ENCODE results near the gene JSRP1. TPM values are rescaled to one million over a fixed set of nuclear protein-coding genes. Genes with fewer than 3 reads are reported as not detected.
A peak's percentile ranks its signal among the peaks of the same experiment; 100 is the strongest.

The JSRP1 gene
- polyA plus RNA-seq, 1 of the 3 experiments (the other 2 are of a cell fraction) = 0.76 TPM

DNA sequence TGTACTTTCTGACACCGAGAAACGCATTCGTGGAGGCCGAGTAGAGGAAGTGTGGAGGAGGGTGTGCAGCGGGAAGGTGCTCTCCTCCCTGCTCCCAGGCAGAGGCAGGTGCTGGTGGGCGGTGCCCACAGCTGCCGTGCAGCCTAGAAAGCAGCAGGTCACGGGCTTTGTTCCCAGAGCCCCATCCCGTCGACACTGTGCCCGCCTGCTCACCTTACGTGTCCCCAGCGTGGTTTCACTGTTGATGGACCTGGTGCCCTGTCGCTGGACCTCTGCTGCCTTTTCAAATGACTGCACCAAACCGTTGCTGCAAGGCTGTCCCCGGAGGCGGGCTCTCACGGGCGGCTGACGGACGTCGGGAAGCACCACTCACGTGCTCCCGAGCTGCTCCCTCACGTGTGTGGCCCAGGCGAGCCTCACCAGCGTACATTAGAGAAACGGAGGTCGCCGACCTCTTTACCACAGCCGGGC, 40.9 kb downstream of the JSRP1 start:
- TF ChIP-seq, protein P1, sequence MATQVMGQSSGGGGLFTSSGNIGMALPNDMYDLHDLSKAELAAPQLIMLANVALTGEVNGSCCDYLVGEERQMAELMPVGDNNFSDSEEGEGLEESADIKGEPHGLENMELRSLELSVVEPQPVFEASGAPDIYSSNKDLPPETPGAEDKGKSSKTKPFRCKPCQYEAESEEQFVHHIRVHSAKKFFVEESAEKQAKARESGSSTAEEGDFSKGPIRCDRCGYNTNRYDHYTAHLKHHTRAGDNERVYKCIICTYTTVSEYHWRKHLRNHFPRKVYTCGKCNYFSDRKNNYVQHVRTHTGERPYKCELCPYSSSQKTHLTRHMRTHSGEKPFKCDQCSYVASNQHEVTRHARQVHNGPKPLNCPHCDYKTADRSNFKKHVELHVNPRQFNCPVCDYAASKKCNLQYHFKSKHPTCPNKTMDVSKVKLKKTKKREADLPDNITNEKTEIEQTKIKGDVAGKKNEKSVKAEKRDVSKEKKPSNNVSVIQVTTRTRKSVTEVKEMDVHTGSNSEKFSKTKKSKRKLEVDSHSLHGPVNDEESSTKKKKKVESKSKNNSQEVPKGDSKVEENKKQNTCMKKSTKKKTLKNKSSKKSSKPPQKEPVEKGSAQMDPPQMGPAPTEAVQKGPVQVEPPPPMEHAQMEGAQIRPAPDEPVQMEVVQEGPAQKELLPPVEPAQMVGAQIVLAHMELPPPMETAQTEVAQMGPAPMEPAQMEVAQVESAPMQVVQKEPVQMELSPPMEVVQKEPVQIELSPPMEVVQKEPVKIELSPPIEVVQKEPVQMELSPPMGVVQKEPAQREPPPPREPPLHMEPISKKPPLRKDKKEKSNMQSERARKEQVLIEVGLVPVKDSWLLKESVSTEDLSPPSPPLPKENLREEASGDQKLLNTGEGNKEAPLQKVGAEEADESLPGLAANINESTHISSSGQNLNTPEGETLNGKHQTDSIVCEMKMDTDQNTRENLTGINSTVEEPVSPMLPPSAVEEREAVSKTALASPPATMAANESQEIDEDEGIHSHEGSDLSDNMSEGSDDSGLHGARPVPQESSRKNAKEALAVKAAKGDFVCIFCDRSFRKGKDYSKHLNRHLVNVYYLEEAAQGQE (IDR thresholded peaks at IDR 0.05; ENCODE audit: low read depth, low read length) = no peak
- TF ChIP-seq, protein P2, sequence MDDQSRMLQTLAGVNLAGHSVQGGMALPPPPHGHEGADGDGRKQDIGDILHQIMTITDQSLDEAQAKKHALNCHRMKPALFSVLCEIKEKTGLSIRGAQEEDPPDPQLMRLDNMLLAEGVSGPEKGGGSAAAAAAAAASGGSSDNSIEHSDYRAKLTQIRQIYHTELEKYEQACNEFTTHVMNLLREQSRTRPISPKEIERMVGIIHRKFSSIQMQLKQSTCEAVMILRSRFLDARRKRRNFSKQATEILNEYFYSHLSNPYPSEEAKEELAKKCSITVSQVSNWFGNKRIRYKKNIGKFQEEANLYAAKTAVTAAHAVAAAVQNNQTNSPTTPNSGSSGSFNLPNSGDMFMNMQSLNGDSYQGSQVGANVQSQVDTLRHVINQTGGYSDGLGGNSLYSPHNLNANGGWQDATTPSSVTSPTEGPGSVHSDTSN (IDR thresholded peaks at IDR 0.05) = peak; percentile 34; the same call in 1 of the 2 replicates
- Histone ChIP-seq H3K4me2 (no peak overlapping the region), H3K9ac (no peak overlapping the region), H3K4me1 (ENCODE audit: control insufficient read depth in 1 of 2, insufficient read depth in 2 of 2, low read depth in 1 of 2, low read length in 1 of 2) (peaks cover 0 to 5% of the 10 kb centered on the region in 2 experiments; a peak in 1 of 4 replicates), H3K4me3 (ENCODE audit: low read depth in 2 of 2, low read length in 1 of 2) (no peak overlapping the region), H3K36me3 (replicated peaks in 1 of 2; ENCODE audit: control insufficient read depth in 1 of 2, insufficient read depth in 2 of 2, low read length in 1 of 2) (peaks cover 4 to 75% of the 10 kb centered on the region in 2 experiments), H3K27me3 (ENCODE audit: insufficient read depth) (no peaks in the 10 kb centered on the region), H2AFZ (ENCODE audit: low read depth) (no peak overlapping the region), H4K20me1 (ENCODE audit: insufficient read depth) (no peaks in the 10 kb centered on the region), H3F3A (replicated peaks; ENCODE audit: insufficient read depth) (no peaks in the 10 kb centered on the region), H3K27ac (ENCODE audit: low read depth in 2 of 2, low read length in 1 of 2) (no peak overlapping the region), H3K9me2 (no peaks in the 10 kb centered on the region), H3K9me3 (no peaks in the 10 kb centered on the region), H3K79me2 (ENCODE audit: insufficient read depth) (no peaks in the 10 kb centered on the region)
- 96% methylated on average over 28 of the region's 31 CpGs for WGBS (ENCODE audit: low lambda C conversion rate)
- ChIA-PET CTCF (interaction anchor here (1.1 to 2.3 kb wide), 5 partner anchors 16 to 101 kb away, joined by 3 to 11 read pairs (median 3); no protein-coding TSS in a partner anchor), POLR2A (no interaction called here)
- DNase-seq = no peak

- no peaks in the 10 kb centered on the region for H3F3A ChIP-seq (replicated peaks; ENCODE audit: insufficient read depth)
- H3K79me2 ChIP-seq (ENCODE audit: insufficient read depth) = no peaks in the 10 kb centered on the region
- H3K9me2 ChIP-seq = no peaks in the 10 kb centered on the region
- POLR2A ChIA-PET = no interaction called here
- no peaks in the 10 kb centered on the region for H4K20me1 ChIP-seq (ENCODE audit: insufficient read depth)
- H3K4me2 ChIP-seq = no peak overlapping the region
- H3K9ac ChIP-seq = no peak overlapping the region
- CTCF ChIA-PET = interaction anchor here (0.9 to 1.3 kb wide), 4 partner anchors 15 to 81 kb away, joined by 3 to 4 read pairs (median 3); no protein-coding TSS in a partner anchor
- no peaks in the 10 kb centered on the region for H3K4me1 ChIP-seq (ENCODE audit: control insufficient read depth in 1 of 2, insufficient read depth in 2 of 2, low read depth in 1 of 2, low read length in 1 of 2)
- no peak for DNase-seq
- TF ChIP-seq EP300 (IDR thresholded peaks at IDR 0.05; ENCODE audit: borderline replicate concordance in 1 of 2, low read depth in 1 of 2, low read length in 1 of 2) (no peak), JUND (IDR thresholded peaks at IDR 0.05) (no peak), POLR2AphosphoS5 (IDR thresholded peaks at IDR 0.05; ENCODE audit: low read depth, low read length) (no peak), GATA2 (CRISPR knock-in tag; IDR thresholded peaks at IDR 0.05) (no peak), FOXM1 (IDR thresholded peaks at IDR 0.05; ENCODE audit: low read depth) (no peak), RFX5 (IDR thresholded peaks at IDR 0.05; ENCODE audit: low read length) (no peak), RCOR1 (IDR thresholded peaks at IDR 0.05; ENCODE audit: low read length) (no peak)
- TF ChIP-seq, protein P3, sequence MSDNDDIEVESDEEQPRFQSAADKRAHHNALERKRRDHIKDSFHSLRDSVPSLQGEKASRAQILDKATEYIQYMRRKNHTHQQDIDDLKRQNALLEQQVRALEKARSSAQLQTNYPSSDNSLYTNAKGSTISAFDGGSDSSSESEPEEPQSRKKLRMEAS (IDR thresholded peaks at IDR 0.05; ENCODE audit: low read depth) = no peak
- TF ChIP-seq, protein P4, sequence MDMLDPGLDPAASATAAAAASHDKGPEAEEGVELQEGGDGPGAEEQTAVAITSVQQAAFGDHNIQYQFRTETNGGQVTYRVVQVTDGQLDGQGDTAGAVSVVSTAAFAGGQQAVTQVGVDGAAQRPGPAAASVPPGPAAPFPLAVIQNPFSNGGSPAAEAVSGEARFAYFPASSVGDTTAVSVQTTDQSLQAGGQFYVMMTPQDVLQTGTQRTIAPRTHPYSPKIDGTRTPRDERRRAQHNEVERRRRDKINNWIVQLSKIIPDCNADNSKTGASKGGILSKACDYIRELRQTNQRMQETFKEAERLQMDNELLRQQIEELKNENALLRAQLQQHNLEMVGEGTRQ (IDR thresholded peaks at IDR 0.05; ENCODE audit: borderline replicate concordance, low read depth, low read length) = no peak
- 70% methylated on average over 2 of the region's 17 CpGs for WGBS (ENCODE audit: low lambda C conversion rate)
- H3K9me3 ChIP-seq = no peaks in the 10 kb centered on the region
- H2AFZ ChIP-seq (ENCODE audit: low read depth) = no peak overlapping the region
- H3K36me3 ChIP-seq (replicated peaks in 1 of 2; ENCODE audit: control insufficient read depth in 1 of 2, insufficient read depth in 2 of 2, low read length in 1 of 2) = peaks cover 4 to 82% of the 10 kb centered on the region in 2 experiments
- no peak overlapping the region for H3K27ac ChIP-seq (ENCODE audit: low read depth in 2 of 2, low read length in 1 of 2)
- no peaks in the 10 kb centered on the region for H3K27me3 ChIP-seq (ENCODE audit: insufficient read depth)
- H3K4me3 ChIP-seq (ENCODE audit: low read depth in 2 of 2, low read length in 1 of 2) = no peak overlapping the region
Measured at GRCh38 chr19:2214251-2214650, 42.0 kb downstream of the JSRP1 start.
